CD8-positive, alpha-beta memory T cell (primary cell): ENCODE measurements around the gene APOF. TPM values are rescaled to one million over a fixed set of nuclear protein-coding genes. Genes with fewer than 3 reads are reported as not detected.
A peak's percentile ranks its signal among the peaks of the same experiment; 100 is the strongest.
"Not testable (repeated sequence)": the region's sequence is repeated elsewhere in the genome, so short reads cannot be mapped to it uniquely, and the experiment has no call there.

Experiments used
- CTCF ChIA-PET: fragments of 350-600 bp; sonication (Branson Sonifier 250); formaldehyde crosslinking; loops from one replicate; lab custom pipeline; 2021; ENCODE audit warnings: antibody characterized with exemption; lab: Charles Lee
- POLR2A ChIA-PET: fragments of 350-600 bp; sonication (Branson Sonifier 250); formaldehyde crosslinking; loops from one replicate; lab custom pipeline; 2021; ENCODE audit warnings: antibody characterized with exemption; lab: Charles Lee
- DNase-seq, 5 donors: peaks; one replicate each; pipeline versions ENCODE4 v3.0.0 to v3.0.0-alpha.2; 2020 to 2022; ENCODE audit warnings: mixed read lengths in 1 of 5
- H3K27ac ChIP-seq: one replicate; pipeline ENCODE4 v1.7.0; 2013; ENCODE audit warnings: low read depth, mild to moderate bottlenecking, low read length, moderate library complexity
- H3K27me3 ChIP-seq: 2 replicates; pipeline ENCODE4 v1.7.0; 2013; ENCODE audit warnings: low read length, mild to moderate bottlenecking; ENCODE audit not compliant: insufficient read depth, poor library complexity, severe bottlenecking
- H3K36me3 ChIP-seq: 2 replicates; pipeline ENCODE4 v1.7.0; 2013; ENCODE audit warnings: mild to moderate bottlenecking, low read length, moderate library complexity; ENCODE audit not compliant: insufficient read depth
- H3K4me1 ChIP-seq: 2 replicates; pipeline ENCODE4 v1.7.0; 2013; ENCODE audit warnings: mild to moderate bottlenecking, low read length, moderate library complexity; ENCODE audit not compliant: insufficient read depth
- H3K4me3 ChIP-seq: 2 replicates; pipeline ENCODE4 v1.7.0; 2013; ENCODE audit warnings: mild to moderate bottlenecking, low read length
- H3K9me3 ChIP-seq: 2 replicates; pipeline ENCODE4 v1.7.0; 2013; ENCODE audit warnings: mild to moderate bottlenecking, low read length
- H3K27ac Mint-ChIP-seq, 8 donors: one replicate each; pipeline ENCODE4 v1.8.0; 2020 to 2021; ENCODE audit warnings: mixed read lengths in 8 of 8, mild to moderate bottlenecking in 6 of 8, inconsistent platforms in 3 of 8, moderate library complexity in 3 of 8
- H3K27me3 Mint-ChIP-seq, 2 donors: one replicate each; pipeline ENCODE4 v1.8.0; 2020 to 2021; ENCODE audit warnings: mixed read lengths in 2 of 2, mild to moderate bottlenecking in 1 of 2, moderate library complexity in 1 of 2
- H3K36me3 Mint-ChIP-seq, 3 donors: one replicate each; pipeline ENCODE4 v1.8.0; 2020 to 2021; ENCODE audit warnings: mixed read lengths in 3 of 3, inconsistent platforms in 1 of 3, mild to moderate bottlenecking in 1 of 3
- H3K4me1 Mint-ChIP-seq, 3 donors: one replicate each; pipeline ENCODE4 v1.8.0; 2020 to 2021; ENCODE audit warnings: mixed read lengths in 3 of 3, inconsistent platforms in 1 of 3, mild to moderate bottlenecking in 1 of 3
- H3K4me3 Mint-ChIP-seq, 7 donors: one replicate each; pipeline ENCODE4 v1.8.0; 2020 to 2021; ENCODE audit warnings: mixed read lengths in 7 of 7, mild to moderate bottlenecking in 6 of 7, moderate library complexity in 4 of 7, inconsistent platforms in 2 of 7
- H3K9me3 Mint-ChIP-seq, 5 donors: one replicate each; pipeline ENCODE4 v1.8.0; 2020 to 2022; ENCODE audit warnings: mixed read lengths in 5 of 5, mild to moderate bottlenecking in 3 of 5, moderate library complexity in 2 of 5, inconsistent platforms in 1 of 5
- polyA plus RNA-seq: library from polyadenylated mRNA; unstranded; fragments of 300-500 nt; fragmentation: Illumina TruSeq; gene quantifications from one replicate; pipeline ENCODE4 v1.2.3, GENCODE V29; 2021
- total RNA-seq, 2 experiments: library from RNA; stranded (reverse); gene quantifications; one replicate each; pipeline ENCODE4 v1.2.3, GENCODE V29; 2021

The APOF gene
- total and polyA plus RNA-seq, 3 experiments from 2014 or later = not detected

DNA sequence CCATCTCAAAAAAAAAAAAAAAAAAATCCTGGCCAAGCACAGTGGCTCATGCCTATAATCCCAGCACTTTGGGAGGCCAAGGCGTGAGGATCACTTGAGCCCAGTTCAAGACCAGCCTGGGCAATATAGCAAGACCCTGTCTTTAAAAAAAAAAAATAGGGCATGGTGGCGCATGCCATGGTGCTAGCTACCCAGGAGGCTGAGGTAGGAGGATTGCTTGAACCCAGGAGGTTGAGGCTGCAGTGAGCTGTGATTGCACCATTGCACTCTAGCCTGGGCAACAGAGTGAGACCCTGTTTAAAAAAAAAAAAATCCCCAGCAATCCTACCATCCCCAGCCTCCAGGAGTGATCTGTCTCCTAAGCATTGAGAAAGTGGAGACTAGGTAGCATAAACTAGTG, 20.4 kb downstream of the APOF start:
- not testable (repeated sequence) for H3K9me3 Mint-ChIP-seq, H3K4me3 Mint-ChIP-seq, H3K27me3 ChIP-seq, H3K9me3 ChIP-seq, DNase-seq, H3K27me3 Mint-ChIP-seq, H3K27ac ChIP-seq, H3K4me3 ChIP-seq
- Histone ChIP-seq H3K4me1 (peaks cover 31% of the 10 kb centered on the region), H3K36me3 (peaks cover 24% of the 10 kb centered on the region)
- POLR2A ChIA-PET = interaction anchor here (0.8 kb wide), 1 partner anchor 34 kb away, joined by 7 read pairs; no protein-coding TSS in a partner anchor
- CTCF ChIA-PET = interaction anchor here (0.6 kb wide), 1 partner anchor 21 kb away, joined by 3 read pairs; no protein-coding TSS in a partner anchor
- peaks cover 0 to 62% (median 13%) of the 10 kb centered on the region in 3 donors for H3K36me3 Mint-ChIP-seq
- H3K4me1 Mint-ChIP-seq = peaks cover 24 to 38% (median 33%) of the 10 kb centered on the region in 3 donors
- peak overlapping the region in 3 of 8 donors; percentile 37 to 80 (median 60) for H3K27ac Mint-ChIP-seq

DNA sequence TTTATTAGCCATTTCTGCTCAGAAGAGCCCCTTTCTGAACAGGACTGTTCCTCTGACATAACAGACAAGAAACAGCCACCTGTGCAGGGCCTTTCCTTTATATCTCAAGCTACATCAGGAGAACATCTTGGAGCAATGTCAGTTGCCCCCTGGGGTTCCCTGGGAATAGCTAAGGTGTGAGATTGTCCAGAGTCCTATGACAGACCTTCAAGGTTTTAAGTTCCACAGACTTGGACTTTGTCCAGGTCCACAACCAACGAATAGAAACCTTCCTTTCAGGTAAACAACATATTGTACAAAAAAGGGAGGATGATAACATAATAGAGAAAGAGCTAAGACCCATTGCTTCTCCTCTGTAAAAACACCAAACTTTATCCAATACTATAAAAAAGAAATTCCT, 21.0 kb downstream of the APOF start:
- Histone ChIP-seq H3K36me3 (peaks cover 24% of the 10 kb centered on the region), H3K4me3 (no peak overlapping the region), H3K9me3 (no peaks in the 10 kb centered on the region), H3K4me1 (peaks cover 31% of the 10 kb centered on the region), H3K27ac (no peak overlapping the region), H3K27me3 (no peaks in the 10 kb centered on the region)
- POLR2A ChIA-PET = interaction anchor here (0.8 kb wide), 1 partner anchor 33 kb away, joined by 7 read pairs; no protein-coding TSS in a partner anchor
- peaks cover 25 to 43% (median 36%) of the 10 kb centered on the region in 3 donors for H3K4me1 Mint-ChIP-seq
- no peak overlapping the region for H3K4me3 Mint-ChIP-seq
- peak overlapping the region; percentile 12 to 74 (median 42) for H3K27ac Mint-ChIP-seq
- H3K27me3 Mint-ChIP-seq = no peaks in the 10 kb centered on the region
- CTCF ChIA-PET = interaction anchor here (1.1 to 1.9 kb wide), 3 partner anchors 18 to 152 kb away, joined by 3 to 6 read pairs (median 5); partner anchors contain the start of genes SMARCC2 and STAT2
- DNase-seq = no peak
- H3K36me3 Mint-ChIP-seq = peaks cover 0 to 55% (median 13%) of the 10 kb centered on the region in 3 donors
- no peaks in the 10 kb centered on the region for H3K9me3 Mint-ChIP-seq

DNA sequence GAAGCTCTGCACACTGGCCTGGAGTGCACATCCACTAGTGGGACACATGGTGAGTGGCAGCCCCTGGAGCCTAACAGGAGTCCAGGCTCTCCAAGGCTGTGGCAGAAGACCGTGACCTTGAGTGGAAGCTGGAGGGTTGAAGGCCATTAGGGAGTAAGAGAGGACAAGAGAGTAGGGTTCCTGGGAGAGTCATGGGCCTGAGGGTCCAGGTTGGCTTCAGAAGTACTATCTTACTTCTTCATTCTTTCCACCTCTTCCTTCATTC, 23.6 kb downstream of the APOF start:
- CTCF ChIA-PET = interaction anchor here (0.7 to 8.1 kb wide), 5 partner anchors 11 to 125 kb away, joined by 3 to 49 read pairs (median 4); partner anchors contain the start of genes CNPY2 and STAT2
- POLR2A ChIA-PET = interaction anchor here (0.8 to 3.1 kb wide), 8 partner anchors 21 to 221 kb away, joined by 3 to 49 read pairs (median 5); partner anchors contain the start of genes CNPY2, CS, ESYT1 and RNF41
- peak overlapping the region; percentile 43 for H3K27ac ChIP-seq
- no peaks in the 10 kb centered on the region for H3K9me3 Mint-ChIP-seq
- H3K4me1 ChIP-seq = peaks cover 38% of the 10 kb centered on the region
- no peak for DNase-seq
- peaks cover 27 to 55% (median 45%) of the 10 kb centered on the region in 3 donors for H3K4me1 Mint-ChIP-seq
- H3K4me3 Mint-ChIP-seq = peak overlapping the region; percentile 82 to 94 (median 91)
- no peaks in the 10 kb centered on the region for H3K27me3 ChIP-seq
- H3K4me3 ChIP-seq = peak overlapping the region; percentile 63
- H3K27me3 Mint-ChIP-seq = peaks cover 0 to under 1% of the 10 kb centered on the region in 2 donors
- H3K9me3 ChIP-seq = no peaks in the 10 kb centered on the region
- H3K36me3 ChIP-seq = peaks cover 17% of the 10 kb centered on the region
- H3K27ac Mint-ChIP-seq = peak overlapping the region; percentile 90 to 100 (median 98)
- peaks cover 0 to 38% (median 8%) of the 10 kb centered on the region in 3 donors for H3K36me3 Mint-ChIP-seq

DNA sequence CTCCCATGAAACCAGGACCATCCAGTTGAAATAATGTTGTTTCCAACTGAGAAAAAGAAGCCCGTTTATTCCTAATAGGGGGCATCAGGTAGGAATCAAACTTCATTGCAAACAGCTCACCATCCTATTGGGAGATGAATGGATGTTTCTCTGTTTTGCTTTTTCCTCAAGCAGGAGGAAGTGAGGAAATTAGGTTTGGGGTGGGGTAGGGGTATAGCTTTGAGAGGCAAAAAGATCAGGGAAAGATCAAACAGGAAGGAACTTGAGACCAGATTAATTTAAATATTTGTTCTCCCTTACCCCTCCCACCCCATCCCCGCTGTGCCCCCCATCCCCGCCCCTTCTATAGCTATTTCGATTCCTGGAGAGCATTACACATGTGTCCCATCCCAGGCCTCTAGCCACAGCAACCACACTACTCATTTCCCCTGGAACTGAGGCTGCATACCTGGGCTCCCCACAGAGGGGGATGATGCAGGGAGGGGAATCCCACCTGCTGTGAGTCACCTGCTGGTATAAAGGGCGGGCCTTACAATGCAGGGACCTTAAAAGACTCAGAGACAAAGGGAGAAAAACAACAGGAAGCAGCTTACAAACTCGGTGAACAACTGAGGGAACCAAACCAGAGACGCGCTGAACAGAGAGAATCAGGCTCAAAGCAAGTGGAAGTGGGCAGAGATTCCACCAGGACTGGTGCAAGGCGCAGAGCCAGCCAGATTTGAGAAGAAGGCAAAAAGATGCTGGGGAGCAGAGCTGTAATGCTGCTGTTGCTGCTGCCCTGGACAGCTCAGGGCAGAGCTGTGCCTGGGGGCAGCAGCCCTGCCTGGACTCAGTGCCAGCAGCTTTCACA, 24.1 kb downstream of the APOF start, which contains the start of gene IL23A:
TSS of gene IL23A (plus strand) at position 577 of the 850 bp plus-strand sequence. CDS start at position 738, 161 bp downstream.
- peak; percentile 67 to 93 (median 82) for DNase-seq
- H3K9me3 ChIP-seq = no peaks in the 10 kb centered on the region
- Mint-ChIP-seq H3K4me3 (peak within 1 kb of the TSS; percentile 82 to 94 (median 91)), H3K9me3 (peaks cover 0 to 5% (median 0%) of the 10 kb centered on the region in 5 donors), H3K4me1 (peaks cover 32 to 61% (median 50%) of the 10 kb centered on the region in 3 donors), H3K27ac (peak within 1 kb of the TSS; percentile 90 to 100 (median 98)), H3K27me3 (peaks cover 0 to 5% of the 10 kb centered on the region in 2 donors), H3K36me3 (peaks cover 0 to 38% (median 7%) of the 10 kb centered on the region in 3 donors)
- H3K4me1 ChIP-seq = peaks cover 39% of the 10 kb centered on the region
- ChIA-PET CTCF (interaction anchor here (0.7 to 8.1 kb wide), 7 partner anchors 12 to 220 kb away, joined by 3 to 49 read pairs (median 4); partner anchors contain the start of genes CNPY2, COQ10A, STAT2 and ZC3H10), POLR2A (interaction anchor here (0.6 to 3.1 kb wide), 10 partner anchors 14 to 1445 kb away, joined by 3 to 49 read pairs (median 4); partner anchors contain the start of genes CNPY2, CS, ESYT1 and RNF41)
- H3K27me3 ChIP-seq = no peaks in the 10 kb centered on the region
- peaks cover 11% of the 10 kb centered on the region for H3K36me3 ChIP-seq
- H3K4me3 ChIP-seq = peak within 1 kb of the TSS; percentile 63
- peak within 1 kb of the TSS; percentile 43 for H3K27ac ChIP-seq

DNA sequence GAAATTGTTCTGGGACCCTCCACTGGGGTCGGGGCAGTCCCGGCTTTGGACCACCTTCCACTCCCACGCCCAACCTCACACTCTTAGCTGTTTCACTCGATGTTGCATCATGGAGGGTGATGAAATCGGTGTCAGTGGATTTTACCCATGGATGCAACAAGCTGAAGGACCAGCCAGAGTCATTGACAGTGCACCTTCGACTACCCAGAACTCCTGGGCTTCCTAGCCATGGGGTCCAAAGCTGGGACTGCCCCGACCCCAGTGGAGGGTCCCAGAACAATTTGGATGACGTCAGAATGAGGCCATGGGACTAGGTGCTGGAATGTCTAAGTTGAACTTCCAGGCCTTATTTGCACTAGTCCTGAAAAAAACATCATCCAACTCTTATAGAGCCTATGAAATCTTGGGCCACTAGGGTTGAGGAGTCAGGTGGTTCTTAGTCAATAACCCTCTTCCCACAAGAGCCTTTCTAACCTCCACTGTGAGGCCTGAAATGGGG, 24.9 kb downstream of the APOF start:
- H3K36me3 Mint-ChIP-seq = peaks cover 0 to 34% (median under 1%) of the 10 kb centered on the region in 3 donors
- H3K4me3 Mint-ChIP-seq = peak overlapping the region in 6 of 7 donors; percentile 40 to 94 (median 90)
- peaks cover 0 to 5% of the 10 kb centered on the region in 2 donors for H3K27me3 Mint-ChIP-seq
- H3K27ac ChIP-seq = peak overlapping the region; percentile 43
- no peaks in the 10 kb centered on the region for H3K9me3 ChIP-seq
- no peaks in the 10 kb centered on the region for H3K27me3 ChIP-seq
- no peak for DNase-seq
- CTCF ChIA-PET = interaction anchor here (0.7 to 8.1 kb wide), 5 partner anchors 12 to 220 kb away, joined by 3 to 49 read pairs (median 4); partner anchors contain the start of genes COQ10A, STAT2 and ZC3H10
- H3K4me3 ChIP-seq = peak overlapping the region; percentile 22
- peaks cover 0 to 5% (median 0%) of the 10 kb centered on the region in 5 donors for H3K9me3 Mint-ChIP-seq
- peaks cover 6% of the 10 kb centered on the region for H3K36me3 ChIP-seq
- H3K27ac Mint-ChIP-seq = peak overlapping the region; percentile 90 to 100 (median 98)
- peaks cover 39 to 68% (median 58%) of the 10 kb centered on the region in 3 donors for H3K4me1 Mint-ChIP-seq
- peaks cover 46% of the 10 kb centered on the region for H3K4me1 ChIP-seq
- POLR2A ChIA-PET = interaction anchor here (1.2 to 3.1 kb wide), 5 partner anchors 22 to 1445 kb away, joined by 3 to 49 read pairs (median 6); partner anchors contain the start of genes CNPY2, ESYT1, STAT2 and ZC3H10

DNA sequence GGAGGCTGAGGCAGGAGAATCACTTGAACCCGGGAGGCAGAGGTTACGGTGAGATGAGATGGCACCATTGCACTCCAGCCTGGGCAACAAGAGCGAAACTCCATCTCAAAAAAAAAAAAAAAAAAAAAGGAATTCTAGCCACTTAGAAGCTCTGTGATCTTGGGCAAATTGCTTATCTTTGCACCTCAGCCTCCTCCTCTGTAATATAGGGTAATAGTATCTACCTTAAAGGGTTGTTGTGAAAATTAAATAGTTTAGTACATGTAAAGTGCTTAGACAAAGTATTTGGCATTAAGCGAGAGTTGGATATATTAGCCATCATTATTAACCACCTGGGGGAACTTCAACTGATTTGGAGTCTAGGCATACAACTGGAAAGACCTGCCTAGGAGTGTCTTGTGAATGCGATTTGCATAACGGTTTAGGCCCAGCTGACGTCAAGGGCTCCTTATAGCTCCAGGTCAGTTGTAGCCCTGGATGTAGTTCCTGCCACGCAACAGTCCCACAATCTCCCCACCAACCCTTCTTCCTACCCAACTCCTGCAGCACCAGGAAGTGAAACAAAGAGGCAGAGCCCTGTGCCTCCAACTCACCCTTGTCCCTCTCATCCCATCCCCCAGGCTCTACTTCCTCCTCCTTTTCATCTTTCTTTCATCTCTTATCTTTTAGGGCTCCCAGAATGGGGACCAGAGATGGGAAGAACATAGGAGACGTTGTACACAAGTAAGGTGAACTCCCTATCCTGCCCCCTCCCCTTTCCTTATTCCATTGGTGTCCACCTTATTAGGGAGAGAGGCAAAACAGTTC, 26.1 kb downstream of the APOF start:
- Mint-ChIP-seq H3K4me1 (peaks cover 43 to 72% (median 62%) of the 10 kb centered on the region in 3 donors), H3K9me3 (peaks cover 0 to 5% (median 0%) of the 10 kb centered on the region in 5 donors), H3K27ac (peak overlapping the region; percentile 11 to 99 (median 84)), H3K27me3 (peaks cover 0 to 5% of the 10 kb centered on the region in 2 donors), H3K4me3 (peak overlapping the region in 4 of 7 donors; percentile 8 to 25 (median 20)), H3K36me3 (peaks cover 0 to 25% (median 0%) of the 10 kb centered on the region in 3 donors)
- DNase-seq = no peak
- POLR2A ChIA-PET = interaction anchor here (0.6 to 3.1 kb wide), 3 partner anchors 23 to 209 kb away, joined by 3 to 49 read pairs (median 3); partner anchors contain the start of genes ESYT1 and STAT2
- Histone ChIP-seq H3K36me3 (peaks cover 5% of the 10 kb centered on the region), H3K9me3 (no peaks in the 10 kb centered on the region), H3K27ac (peak overlapping the region; percentile 57), H3K4me3 (no peak overlapping the region), H3K4me1 (peaks cover 51% of the 10 kb centered on the region), H3K27me3 (no peaks in the 10 kb centered on the region)
- CTCF ChIA-PET = interaction anchor here (0.6 to 8.1 kb wide), 5 partner anchors 23 to 1050 kb away, joined by 3 to 49 read pairs (median 4); partner anchors contain the start of gene STAT2
